ENCODE results near the gene RPL29. TPM values are rescaled to one million over a fixed set of nuclear protein-coding genes. Genes with fewer than 3 reads are reported as not detected.
A peak's percentile ranks its signal among the peaks of the same experiment; 100 is the strongest.

Gene RPL29
- total RNA-seq, 2 experiments from 2014 or later = 1,502 to 1,507 TPM

DNA sequence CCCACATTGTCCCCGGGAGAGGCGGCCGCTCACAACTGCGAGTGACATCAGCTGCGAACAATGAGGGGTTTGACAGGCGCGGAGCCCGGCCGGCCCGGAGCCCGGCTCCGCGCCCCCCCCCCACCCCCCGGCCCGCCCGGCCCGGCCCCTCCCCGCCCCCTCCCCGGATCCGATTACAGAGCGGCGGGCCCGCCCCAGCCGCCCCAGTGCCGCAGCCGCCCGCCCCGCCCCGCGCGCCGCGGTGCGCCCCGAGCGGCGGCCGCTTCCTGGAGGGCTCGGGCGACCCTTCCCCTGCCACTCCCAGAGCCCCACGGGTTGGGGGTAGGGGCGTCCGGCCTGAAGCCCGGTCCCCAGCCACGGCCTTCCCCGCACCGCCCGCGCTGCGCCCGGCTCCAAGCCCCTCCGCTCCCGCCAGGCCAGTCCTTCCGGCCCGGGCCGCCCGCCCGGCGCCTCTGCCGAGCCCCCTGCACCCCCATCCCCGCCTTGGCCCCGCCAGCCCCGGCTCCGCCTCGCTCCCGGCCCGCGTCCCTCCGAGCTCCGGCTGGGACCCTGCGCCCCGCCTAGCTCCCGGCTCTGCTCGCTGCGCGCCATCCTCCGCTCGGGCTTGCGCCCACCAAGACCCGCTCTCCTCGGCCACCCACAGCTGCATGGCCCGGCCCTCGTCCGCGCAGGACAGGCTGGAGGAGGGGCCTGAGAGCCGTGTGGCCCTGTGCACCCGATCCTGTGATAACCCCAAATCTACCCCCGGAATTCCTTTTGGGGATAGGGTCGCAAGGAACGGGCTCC, 28.1 kb downstream of the RPL29 start, which contains the start of gene PCBP4:
TSS of gene PCBP4 (minus strand) at position 71 of the 786 bp plus-strand sequence. CDS start 6,214 bp downstream, outside the sequence.
- Mint-ChIP-seq H3K27ac (peak within 1 kb of the TSS; percentile 45), H3K9me3 (no peaks in the 10 kb centered on the region), H3K4me1 (ENCODE audit: low read depth) (peaks cover 23% of the 10 kb centered on the region), H3K36me3 (no peaks in the 10 kb centered on the region), H3K4me3 (peak within 1 kb of the TSS; percentile 81), H3K27me3 (no peaks in the 10 kb centered on the region)
- intact Hi-C loops (cut with micrococcal nuclease) = no loop called here
- POLR2A ChIA-PET = interaction anchor here (0.7 to 2.2 kb wide), 3 partner anchors 15 to 156 kb away, joined by 3 to 8 read pairs (median 3); partner anchors contain the start of gene ACY1
- CTCF ChIA-PET = interaction anchor here (1.2 to 3.9 kb wide), 2 partner anchors 16 to 26 kb away, joined by 4 to 21 read pairs; partner anchors contain the start of genes ACY1, PARP3 and RRP9
- DNase-seq = peak; percentile 45

DNA sequence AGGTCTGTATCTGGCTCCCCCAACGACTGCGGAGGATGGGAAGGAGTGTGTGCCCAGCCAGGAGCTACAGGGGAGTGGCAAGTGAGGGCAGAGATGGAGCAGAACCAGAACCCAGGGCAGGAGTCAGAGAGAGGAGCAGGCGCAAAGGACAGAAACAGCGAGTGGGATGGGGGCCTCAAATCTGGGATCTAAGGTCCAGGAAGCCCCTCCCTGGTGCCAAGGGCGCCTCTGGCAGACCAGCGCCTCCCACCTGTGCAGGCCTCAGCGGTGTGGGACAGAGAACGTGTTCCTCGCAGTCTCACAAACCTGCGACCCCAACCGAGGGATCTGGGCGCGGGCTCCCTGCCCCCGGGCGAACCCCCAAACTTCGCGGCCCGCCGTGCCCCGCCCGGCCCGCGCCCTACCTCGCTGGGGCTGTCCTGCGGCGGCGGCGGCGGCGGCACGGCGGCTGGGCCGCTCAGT, 28.7 kb downstream of the RPL29 start:
- CTCF ChIA-PET = interaction anchor here (3.9 kb wide), 1 partner anchor 25 kb away, joined by 21 read pairs; the partner anchor contains the start of genes PARP3 and RRP9
- no peaks in the 10 kb centered on the region for H3K27me3 Mint-ChIP-seq
- no peaks in the 10 kb centered on the region for H3K36me3 Mint-ChIP-seq
- peaks cover 18% of the 10 kb centered on the region for H3K4me1 Mint-ChIP-seq (ENCODE audit: low read depth)
- peak overlapping the region; percentile 33 for H3K27ac Mint-ChIP-seq
- H3K9me3 Mint-ChIP-seq = no peaks in the 10 kb centered on the region
- H3K4me3 Mint-ChIP-seq = peak overlapping the region; percentile 77
- intact Hi-C loops (cut with micrococcal nuclease) = no loop called here
- DNase-seq = no peak
- POLR2A ChIA-PET = interaction anchor here (0.7 to 2.2 kb wide), 3 partner anchors 16 to 156 kb away, joined by 3 to 8 read pairs (median 3); partner anchors contain the start of gene ACY1

DNA sequence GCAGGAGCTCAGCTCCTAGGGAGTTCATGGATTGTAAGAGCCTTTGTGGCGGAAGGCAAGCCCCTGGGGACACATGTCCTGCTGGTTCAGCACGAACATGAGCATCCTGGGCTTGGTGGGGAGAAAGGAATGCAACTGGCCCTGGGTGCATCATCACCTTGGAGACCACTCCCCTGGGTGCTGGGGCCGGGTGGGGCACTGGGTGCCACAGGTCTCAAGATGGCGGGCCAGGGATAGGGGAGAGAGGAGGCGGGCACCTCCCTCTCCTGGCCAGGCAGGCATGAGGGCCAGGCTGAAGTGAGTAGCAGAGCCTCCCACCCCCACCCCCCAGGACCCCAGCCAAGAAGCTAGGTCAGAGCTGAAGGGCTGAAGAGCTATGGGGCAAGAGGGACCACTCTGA, 29.2 kb downstream of the RPL29 start:
- POLR2A ChIA-PET = interaction anchor here (0.7 to 2.2 kb wide), 2 partner anchors 16 to 155 kb away, joined by 3 to 8 read pairs; partner anchors contain the start of gene ACY1
- peak overlapping the region; percentile 77 for H3K4me3 Mint-ChIP-seq

DNA sequence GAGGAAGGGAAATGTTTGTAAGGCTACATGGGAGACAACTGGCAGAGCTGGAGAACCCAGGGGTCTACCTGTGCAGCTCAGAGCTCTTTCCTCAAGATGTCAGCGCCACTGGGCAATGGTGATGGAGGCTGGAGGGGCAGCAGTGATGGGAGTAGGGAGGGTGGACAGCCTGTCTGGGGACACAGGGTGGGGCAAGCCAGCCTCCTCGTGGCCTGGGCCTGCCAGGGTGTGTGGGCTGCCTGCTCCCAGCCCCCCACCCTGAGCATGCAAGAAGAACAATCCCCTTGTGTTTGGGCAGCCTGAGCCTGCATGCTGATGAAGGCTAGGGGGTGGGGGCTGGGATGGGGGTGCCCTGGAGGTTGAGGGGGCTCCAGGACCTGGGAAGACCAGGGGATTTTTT, 29.7 kb downstream of the RPL29 start:
- H3K9me3 Mint-ChIP-seq = no peaks in the 10 kb centered on the region
- ChIA-PET CTCF (interaction anchor here (2.8 to 3.9 kb wide), 2 partner anchors 9 to 24 kb away, joined by 18 to 21 read pairs; partner anchors contain the start of genes ABHD14A, ABHD14B, PARP3 and RRP9), POLR2A (interaction anchor here (0.6 to 2.2 kb wide), 3 partner anchors 8 to 26 kb away, joined by 3 to 8 read pairs (median 6); partner anchors contain the start of genes ABHD14B and ACY1)
- intact Hi-C loops (cut with micrococcal nuclease) = no loop called here
- peaks cover 15% of the 10 kb centered on the region for H3K4me1 Mint-ChIP-seq (ENCODE audit: low read depth)
- no peak for DNase-seq
- peak overlapping the region; percentile 77 for H3K4me3 Mint-ChIP-seq
- H3K27ac Mint-ChIP-seq = no peak overlapping the region
- H3K36me3 Mint-ChIP-seq = peaks cover 1% of the 10 kb centered on the region
- H3K27me3 Mint-ChIP-seq = no peaks in the 10 kb centered on the region

More for the DNA sequence above, 29.2 kb downstream of the RPL29 start:
- peak overlapping the region; percentile 33 for H3K27ac Mint-ChIP-seq
- peaks cover 18% of the 10 kb centered on the region for H3K4me1 Mint-ChIP-seq (ENCODE audit: low read depth)
- CTCF ChIA-PET = interaction anchor here (3.9 kb wide), 1 partner anchor 24 kb away, joined by 21 read pairs; the partner anchor contains the start of genes PARP3 and RRP9
- no peaks in the 10 kb centered on the region for H3K27me3 Mint-ChIP-seq
- no peaks in the 10 kb centered on the region for H3K36me3 Mint-ChIP-seq
- H3K9me3 Mint-ChIP-seq = no peaks in the 10 kb centered on the region
- intact Hi-C loops (cut with micrococcal nuclease) = no loop called here
- DNase-seq = no peak

DNA sequence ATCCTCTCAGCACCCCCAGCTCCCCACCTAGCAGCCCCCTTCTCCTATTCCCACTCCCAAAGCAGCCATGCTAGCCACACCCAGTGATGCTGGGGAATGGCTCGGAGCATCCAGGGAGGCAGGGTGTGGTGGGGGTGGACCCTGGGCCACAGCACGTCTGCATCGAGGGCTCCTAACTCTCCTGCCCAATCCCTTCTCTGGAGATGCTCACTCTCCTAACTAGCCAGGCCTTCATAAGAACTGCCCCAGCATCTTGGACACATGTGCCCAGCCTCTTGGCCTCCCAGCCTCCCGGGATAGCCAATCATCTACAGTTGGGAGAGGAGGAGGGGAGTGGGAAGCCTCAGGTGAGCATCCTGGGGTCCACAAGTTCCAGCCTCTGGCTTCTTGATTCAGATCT, 31.2 kb downstream of the RPL29 start:
- intact Hi-C loops (cut with micrococcal nuclease) = no loop called here
- Mint-ChIP-seq H3K4me3 (no peak overlapping the region), H3K27me3 (no peaks in the 10 kb centered on the region), H3K4me1 (ENCODE audit: low read depth) (peaks cover 12% of the 10 kb centered on the region), H3K36me3 (peaks cover 2% of the 10 kb centered on the region), H3K9me3 (no peaks in the 10 kb centered on the region), H3K27ac (no peak overlapping the region)
- POLR2A ChIA-PET = interaction anchor here (0.8 to 1.5 kb wide), 2 partner anchors 9 to 31 kb away, joined by 3 to 6 read pairs; partner anchors contain the start of genes ABHD14B and RPL29
- CTCF ChIA-PET = interaction anchor here (1.3 to 3.9 kb wide), 3 partner anchors 10 to 22 kb away, joined by 3 to 21 read pairs (median 18); partner anchors contain the start of genes ABHD14A, ABHD14B, PARP3 and RRP9
- DNase-seq = no peak

DNA sequence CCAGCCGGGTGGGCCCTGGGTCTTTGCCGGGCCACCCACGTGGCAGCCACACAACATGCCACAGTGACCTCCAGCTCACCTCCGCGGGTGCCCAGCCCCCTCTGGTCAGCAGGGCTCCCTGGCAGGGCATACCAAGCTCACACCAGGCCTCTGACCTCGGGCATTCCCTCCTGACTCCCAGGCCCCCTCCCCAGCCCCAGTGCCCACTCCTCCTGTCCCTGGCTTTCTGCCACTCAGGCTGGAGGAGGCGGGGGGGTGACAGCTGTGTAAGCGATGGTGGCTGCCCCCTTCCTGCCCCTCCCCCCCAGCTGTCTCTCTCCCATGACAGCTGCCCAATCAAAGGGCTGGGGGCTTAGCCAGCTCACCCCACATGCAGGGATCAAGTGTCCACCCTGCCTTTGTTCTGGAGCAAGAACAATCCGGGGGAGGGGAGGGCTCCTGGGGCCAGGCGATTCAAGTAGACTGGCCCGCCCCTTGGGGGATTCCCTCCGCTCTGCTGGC, 31.7 kb downstream of the RPL29 start:
- ChIA-PET POLR2A (no interaction called here), CTCF (interaction anchor here (1.3 to 2.8 kb wide), 2 partner anchors 10 to 11 kb away, joined by 3 to 18 read pairs; partner anchors contain the start of genes ABHD14A and ABHD14B)
- Mint-ChIP-seq H3K4me1 (ENCODE audit: low read depth) (peaks cover 12% of the 10 kb centered on the region), H3K36me3 (peaks cover 2% of the 10 kb centered on the region), H3K27me3 (no peaks in the 10 kb centered on the region), H3K9me3 (no peaks in the 10 kb centered on the region), H3K27ac (no peak overlapping the region), H3K4me3 (no peak overlapping the region)
- intact Hi-C loops (cut with micrococcal nuclease) = no loop called here
- DNase-seq = no peak

DNA sequence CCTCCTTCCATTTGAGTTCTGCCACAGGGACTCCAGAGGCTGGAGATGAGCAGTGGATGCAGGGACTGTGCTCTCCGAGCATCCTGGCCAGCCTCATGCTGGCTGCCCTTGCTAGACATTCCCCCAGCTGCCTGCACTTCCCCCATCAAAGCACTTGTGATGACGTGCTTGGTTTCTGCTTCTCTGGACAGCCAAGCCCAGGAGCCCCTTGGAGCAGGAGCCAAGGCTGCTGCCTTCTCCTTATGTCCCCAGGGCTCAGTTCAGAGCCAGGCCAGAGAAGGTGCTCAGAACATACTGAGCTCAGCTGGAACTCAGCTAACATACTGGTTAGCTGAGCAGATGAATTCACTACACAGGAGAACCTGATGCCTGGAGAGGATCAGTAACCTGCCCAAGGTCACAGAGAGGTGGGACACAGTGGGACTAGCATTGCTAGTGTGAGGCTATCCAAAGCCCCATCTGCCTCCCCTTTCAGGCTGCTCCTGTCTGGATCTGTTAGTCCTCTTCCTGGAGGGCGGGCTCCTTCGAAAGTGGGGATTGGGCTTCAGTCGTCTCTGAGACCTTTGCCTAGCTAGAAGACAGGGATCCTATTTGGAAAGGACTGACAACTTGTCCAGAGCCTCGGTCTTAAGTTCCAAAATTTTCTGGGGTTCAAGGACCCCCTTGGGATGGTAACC, 32.7 kb downstream of the RPL29 start:
- CTCF ChIA-PET = interaction anchor here (1.0 to 2.8 kb wide), 3 partner anchors 11 to 21 kb away, joined by 4 to 18 read pairs (median 5); partner anchors contain the start of genes ABHD14A, ABHD14B and RRP9
- H3K9me3 Mint-ChIP-seq = no peaks in the 10 kb centered on the region
- DNase-seq = no peak
- H3K36me3 Mint-ChIP-seq = peaks cover 4% of the 10 kb centered on the region
- H3K27me3 Mint-ChIP-seq = no peaks in the 10 kb centered on the region
- no peak overlapping the region for H3K4me3 Mint-ChIP-seq
- POLR2A ChIA-PET = interaction anchor here (1.1 kb wide), 1 partner anchor 11 kb away, joined by 3 read pairs; the partner anchor contains the start of gene ABHD14B
- H3K27ac Mint-ChIP-seq = no peak overlapping the region
- H3K4me1 Mint-ChIP-seq (ENCODE audit: low read depth) = peaks cover 9% of the 10 kb centered on the region
- intact Hi-C loops (cut with micrococcal nuclease) = no loop called here

DNA sequence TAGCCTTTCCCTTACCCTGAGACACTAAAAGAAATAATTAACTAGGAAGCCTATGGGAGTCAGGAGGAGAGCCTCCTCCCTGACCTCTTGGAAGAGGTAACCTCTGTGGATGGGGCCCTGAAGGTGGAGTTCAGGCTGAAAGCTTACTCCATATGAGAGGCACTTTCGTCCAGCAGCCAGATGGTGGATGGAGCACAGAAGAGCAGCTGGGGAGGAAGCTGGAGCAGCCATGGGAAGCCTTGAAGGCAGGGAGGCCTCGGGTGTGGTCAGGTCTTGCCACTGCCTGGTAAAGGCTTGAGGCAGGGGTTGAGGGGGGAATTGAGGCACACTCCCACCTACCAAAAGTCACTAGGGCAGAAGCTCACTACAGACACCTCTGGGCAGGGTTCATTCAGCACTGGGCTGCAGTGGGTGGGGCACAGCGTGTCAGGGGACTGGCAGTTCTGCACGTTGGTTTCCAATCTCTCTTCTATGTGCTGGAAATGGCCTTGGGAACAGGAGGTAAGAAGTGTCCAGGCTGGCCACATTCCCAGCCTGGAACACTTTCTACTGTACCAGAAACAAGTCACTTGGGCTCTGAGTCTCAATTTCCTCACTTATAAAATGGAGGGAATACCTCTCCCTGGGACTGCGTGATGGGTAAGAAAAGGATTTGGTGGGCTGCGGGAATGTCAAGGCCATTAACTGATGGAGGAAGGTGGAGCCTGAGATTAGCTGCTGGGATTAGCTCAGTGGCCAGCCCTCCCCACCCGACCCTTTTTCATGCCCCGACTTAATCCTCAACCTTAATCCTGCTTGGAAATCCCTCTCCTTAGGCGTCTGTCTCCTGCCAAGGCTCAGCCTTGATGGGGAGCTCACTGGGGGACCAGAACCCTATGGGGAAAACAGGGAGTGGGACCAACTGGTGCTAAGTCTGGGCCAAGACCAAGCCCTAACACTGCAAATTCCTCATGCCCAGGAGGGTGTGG, 33.8 kb downstream of the RPL29 start:
- no peak overlapping the region for H3K27ac Mint-ChIP-seq
- no peaks in the 10 kb centered on the region for H3K27me3 Mint-ChIP-seq
- H3K4me3 Mint-ChIP-seq = no peak overlapping the region
- H3K4me1 Mint-ChIP-seq (ENCODE audit: low read depth) = peaks cover 8% of the 10 kb centered on the region
- no peaks in the 10 kb centered on the region for H3K9me3 Mint-ChIP-seq
- ChIA-PET CTCF (interaction anchor here (1.3 kb wide), 1 partner anchor 12 kb away, joined by 5 read pairs; the partner anchor contains the start of gene ABHD14B), POLR2A (interaction anchor here (0.6 to 1.1 kb wide), 3 partner anchors 12 to 379 kb away, joined by 3 to 5 read pairs (median 3); partner anchors contain the start of genes ABHD14B and RRP9)
- peaks cover 6% of the 10 kb centered on the region for H3K36me3 Mint-ChIP-seq
- intact Hi-C loops (cut with micrococcal nuclease) = no loop called here
- no peak for DNase-seq

DNA sequence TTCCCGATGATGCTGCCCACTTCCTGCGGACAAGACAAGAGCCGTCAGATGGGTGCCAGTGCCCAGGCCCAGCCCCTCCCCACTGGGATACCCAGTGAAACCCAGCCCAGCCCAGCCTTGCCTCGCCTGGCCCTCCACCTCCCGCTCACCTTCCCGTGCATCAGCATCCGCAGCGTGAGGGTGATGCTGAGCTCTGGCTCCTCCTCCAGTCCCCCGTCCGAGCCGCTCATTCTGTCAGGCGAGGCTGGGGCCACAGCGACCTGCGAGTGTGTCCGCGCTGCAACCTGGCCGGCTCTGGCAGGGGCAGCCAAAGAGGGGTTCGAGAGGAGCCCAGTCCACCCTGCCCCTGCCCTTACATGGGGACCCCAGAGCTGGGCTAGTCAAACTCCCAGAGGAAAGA, 34.7 kb downstream of the RPL29 start:
- intact Hi-C loops (cut with micrococcal nuclease) = no loop called here
- H3K27me3 Mint-ChIP-seq = no peaks in the 10 kb centered on the region
- H3K4me3 Mint-ChIP-seq = no peak overlapping the region
- CTCF ChIA-PET = no interaction called here
- POLR2A ChIA-PET = interaction anchor here (0.6 kb wide), 1 partner anchor 378 kb away, joined by 3 read pairs; no protein-coding TSS in a partner anchor
- H3K36me3 Mint-ChIP-seq = peaks cover 6% of the 10 kb centered on the region
- peaks cover 3% of the 10 kb centered on the region for H3K4me1 Mint-ChIP-seq (ENCODE audit: low read depth)
- no peak overlapping the region for H3K27ac Mint-ChIP-seq
- no peaks in the 10 kb centered on the region for H3K9me3 Mint-ChIP-seq
- no peak for DNase-seq

DNA sequence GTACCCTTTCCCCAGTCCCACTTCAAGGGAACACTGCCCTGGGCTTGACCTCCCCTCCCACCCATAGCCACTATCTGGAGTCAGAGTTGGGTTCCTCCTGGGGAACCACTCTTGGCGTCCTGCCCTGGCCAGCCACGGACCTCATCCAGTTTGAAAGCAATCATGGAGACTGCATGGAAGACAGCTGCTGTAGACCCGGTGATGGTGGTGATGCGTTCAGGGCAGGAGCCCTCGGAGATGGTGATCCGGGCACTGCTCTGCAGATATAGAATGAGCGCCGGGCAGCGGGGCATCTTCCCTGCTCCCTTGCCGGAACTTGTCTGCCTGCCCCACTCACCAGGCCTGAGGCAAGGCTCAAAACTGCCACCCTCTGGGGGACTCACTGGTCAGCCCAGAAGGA, 35.3 kb downstream of the RPL29 start:
- Mint-ChIP-seq H3K9me3 (no peaks in the 10 kb centered on the region), H3K4me1 (ENCODE audit: low read depth) (peaks cover 1% of the 10 kb centered on the region), H3K27ac (no peak overlapping the region), H3K36me3 (peaks cover 6% of the 10 kb centered on the region), H3K27me3 (peaks cover under 1% of the 10 kb centered on the region), H3K4me3 (no peak overlapping the region)
- POLR2A ChIA-PET = no interaction called here
- CTCF ChIA-PET = no interaction called here
- intact Hi-C loops (cut with micrococcal nuclease) = no loop called here
- DNase-seq = no peak

All from activated CD4-positive, alpha-beta memory T cell treated with anti-CD3 and anti-CD28 coated beads for 36 hours (primary cell).